BJ (cell line): ENCODE measurements around the gene PRKCQ. TPM values are rescaled to one million over a fixed set of nuclear protein-coding genes. Genes with fewer than 3 reads are reported as not detected.

Source experiments
- CTCF ChIA-PET: fragments of 350-600 bp; formaldehyde crosslinking; extraction: SDS; loops from one replicate; lab custom pipeline; 2021; ENCODE audit warnings: antibody characterized with exemption, inconsistent platforms; lab: Yijun Ruan, JAX
- POLR2A ChIA-PET: fragments of 300-600 bp; sonication (Branson Sonifier 250); formaldehyde crosslinking; extraction: SDS; loops from one replicate; lab custom pipeline; 2021; ENCODE audit warnings: antibody characterized with exemption; lab: Charles Lee
- DNase-seq: peaks from one replicate; pipeline ENCODE4 v3.0.0-alpha.2; 2011; ENCODE audit warnings: low read depth
- H3K27me3 ChIP-seq: 2 replicates; pipeline ENCODE4 v1.6.0; 2011; ENCODE audit warnings: low read length; ENCODE audit not compliant: control insufficient read depth, insufficient read depth
- H3K36me3 ChIP-seq: 2 replicates; pipeline ENCODE4 v1.5.1; 2011; ENCODE audit warnings: low read length; ENCODE audit not compliant: control insufficient read depth, insufficient read depth
- H3K4me3 ChIP-seq: 2 replicates; pipeline ENCODE4 v1.5.1; 2011; ENCODE audit warnings: low read depth, mild to moderate bottlenecking, control low read depth, low read length
- CTCF ChIP-seq: IDR thresholded peaks from 2 replicates; pipeline ENCODE4 v1.5.1; 2011; ENCODE audit warnings: low read depth, mild to moderate bottlenecking, control low read depth, inconsistent platforms, low read length, moderate library complexity; ENCODE audit not compliant: insufficient read depth
- polyA plus RNA-seq: library from polyadenylated mRNA; depleted of rRNA; stranded (reverse); fragments of >200 nt; gene quantifications from 2 replicates; pipeline ENCODE4 v1.2.3, GENCODE V29; 2011

The PRKCQ gene
- polyA plus RNA-seq, 1 experiment = 0.06 TPM

DNA sequence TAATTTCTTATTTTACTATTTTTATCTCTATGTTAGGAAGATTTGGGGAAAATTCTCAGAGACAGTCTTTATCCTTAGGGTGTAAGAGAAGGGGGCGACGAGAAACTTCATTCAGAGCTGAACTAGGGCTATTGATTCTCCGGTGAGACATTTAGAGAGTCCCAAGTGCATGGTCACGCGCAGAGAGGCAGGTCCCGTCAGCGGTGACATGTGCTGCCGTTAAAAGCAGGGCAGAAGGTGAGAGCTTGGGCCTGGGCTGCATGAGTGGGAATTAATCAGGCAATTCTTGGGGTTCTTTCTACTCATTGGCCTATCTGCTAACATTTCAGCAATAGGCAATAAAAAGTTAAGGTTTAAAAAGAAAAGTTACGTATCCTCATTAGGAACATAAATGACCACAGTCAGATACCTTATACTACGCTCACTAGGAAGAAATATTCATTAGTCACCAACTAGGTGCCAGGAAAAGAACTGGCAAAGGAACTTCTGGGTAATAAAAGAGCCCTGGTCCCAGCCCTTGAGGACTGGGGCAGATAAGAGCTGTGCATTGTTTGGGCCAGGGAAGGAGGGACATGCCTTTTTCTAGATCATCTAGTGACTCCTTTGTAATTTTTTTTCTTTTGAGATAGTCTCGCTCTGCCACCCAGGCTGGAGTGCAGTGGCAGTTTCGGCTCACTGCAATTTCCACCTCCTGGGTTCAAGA lies 21.2 kb downstream of the PRKCQ start:
- no peaks in the 10 kb centered on the region for H3K36me3 ChIP-seq
- H3K27me3 ChIP-seq = no peaks in the 10 kb centered on the region
- no peak overlapping the region for H3K4me3 ChIP-seq
- CTCF ChIA-PET = no interaction called here
- no peak for DNase-seq
- POLR2A ChIA-PET = no interaction called here
- no peak for TF ChIP-seq CTCF

DNA sequence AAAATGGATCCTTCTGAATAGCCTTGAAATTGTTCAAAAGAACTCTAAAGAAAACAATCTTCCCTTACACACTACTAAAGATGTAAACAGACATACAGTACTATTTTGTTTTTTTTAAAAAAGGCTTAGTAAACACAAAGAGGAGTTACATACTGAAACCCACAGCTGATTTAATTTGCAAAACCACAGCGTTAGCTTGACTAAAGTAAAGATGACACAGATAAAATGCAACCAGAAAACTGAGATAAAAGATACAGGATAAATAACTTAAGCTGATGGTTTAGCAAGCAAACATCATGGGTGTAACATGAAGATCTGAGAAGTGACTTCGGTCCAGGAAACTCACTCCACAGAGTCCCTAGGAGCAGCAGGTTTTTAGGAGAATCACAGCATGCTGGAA lies 21.8 kb downstream of the PRKCQ start:
- no peak for TF ChIP-seq CTCF
- no peaks in the 10 kb centered on the region for H3K27me3 ChIP-seq
- no peak overlapping the region for H3K4me3 ChIP-seq
- ChIA-PET POLR2A (no interaction called here), CTCF (interaction anchor here (1.0 kb wide), 1 partner anchor 9 kb away, joined by 3 read pairs; no protein-coding TSS in a partner anchor)
- no peaks in the 10 kb centered on the region for H3K36me3 ChIP-seq
- no peak for DNase-seq

DNA sequence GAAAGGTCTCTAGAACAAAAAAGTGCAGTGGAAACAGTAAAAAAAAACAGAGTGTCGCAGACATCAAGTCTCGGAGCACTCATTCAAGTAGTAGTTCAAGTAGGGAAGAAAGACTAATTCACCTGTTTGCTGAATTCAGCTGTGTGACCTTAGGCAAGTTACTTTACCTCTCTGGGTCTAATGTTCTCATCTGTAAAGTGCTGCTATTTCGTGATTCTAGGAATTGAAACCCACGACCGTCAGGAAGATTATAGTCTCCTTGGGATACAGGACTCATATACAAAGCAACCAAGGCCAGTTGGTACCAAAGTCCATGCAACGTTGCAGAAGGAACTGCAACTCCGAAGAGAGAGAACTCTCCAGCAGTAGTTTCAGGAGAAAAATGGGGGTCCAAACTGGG lies 26.1 kb downstream of the PRKCQ start:
- no peaks in the 10 kb centered on the region for H3K27me3 ChIP-seq
- TF ChIP-seq CTCF = no peak
- no peak overlapping the region for H3K4me3 ChIP-seq
- H3K36me3 ChIP-seq = no peaks in the 10 kb centered on the region
- POLR2A ChIA-PET = no interaction called here
- CTCF ChIA-PET = no interaction called here
- no peak for DNase-seq

- no peak for TF ChIP-seq CTCF
- CTCF ChIA-PET = no interaction called here
- Histone ChIP-seq H3K27me3 (no peaks in the 10 kb centered on the region; the same call in 1 of the 2 replicates), H3K4me3 (no peak overlapping the region), H3K36me3 (no peaks in the 10 kb centered on the region)
- POLR2A ChIA-PET = no interaction called here
- no peak for DNase-seq
These were observed 36.6 kb downstream of the PRKCQ start for GRCh38 chr10:6543431-6544005.

- H3K36me3 ChIP-seq = no peaks in the 10 kb centered on the region
- H3K27me3 ChIP-seq = no peaks in the 10 kb centered on the region; the same call in 1 of the 2 replicates
- POLR2A ChIA-PET = no interaction called here
- CTCF ChIA-PET = no interaction called here
- no peak overlapping the region for H3K4me3 ChIP-seq
- no peak for TF ChIP-seq CTCF
- DNase-seq = no peak
These were observed 37.1 kb downstream of the PRKCQ start for GRCh38 chr10:6542999-6543430.
